PC-3 (cell line): Measurements from ENCODE around the gene MGAT4B. TPM values are rescaled to one million over a fixed set of nuclear protein-coding genes. Genes with fewer than 3 reads are reported as not detected.

Experiments used
- ATAC-seq: fragments of 200-7000 bp; cut with Tn5 transposase; 2 replicates; pipeline ENCODE4 v1.9.1; 2020; ENCODE audit warnings: mild to moderate bottlenecking, moderate library complexity
- BruUV-seq: library from RNA; stranded (reverse); fragments of 400-500 nt; replicated peaks from 2 replicates; lab custom pipeline; 2021; lab: Mats Ljungman, UMichigan
- CTCF ChIA-PET: fragments of 300-600 bp; sonication (Branson Sonifier 250); formaldehyde crosslinking; loops from one replicate; lab custom pipeline; 2022; ENCODE audit warnings: antibody characterized with exemption; lab: Charles Lee
- POLR2A ChIA-PET: fragments of 300-600 bp; sonication (Branson Sonifier 250); formaldehyde crosslinking; loops from one replicate; lab custom pipeline; 2022; ENCODE audit warnings: antibody characterized with exemption; ENCODE audit not compliant: unreplicated experiment; lab: Charles Lee
- DNase-seq: peaks from one replicate; pipeline ENCODE4 v3.0.0-alpha.2; 2015
- H2AFZ ChIP-seq: fragments of 300-600 bp; sonication (generic); 2 replicates; pipeline ENCODE4 v1.6.0; 2016; ENCODE audit warnings: antibody characterized with exemption, low read length
- H3F3A ChIP-seq: fragments of 300-600 bp; sonication (generic); one replicate; pipeline ENCODE4 v1.6.0; 2017; ENCODE audit warnings: antibody characterized with exemption, low read length, control low read depth, mild to moderate bottlenecking; ENCODE audit not compliant: unreplicated experiment
- H3K27ac ChIP-seq: fragments of 300-600 bp; sonication (generic); 2 replicates; pipeline ENCODE4 v1.5.1; 2016; ENCODE audit warnings: mild to moderate bottlenecking, low read length
- H3K27me3 ChIP-seq: fragments of 300-600 bp; sonication (generic); 2 replicates; pipeline ENCODE4 v1.6.1; 2016; ENCODE audit warnings: low read length, mixed read lengths
- H3K36me3 ChIP-seq: fragments of 300-600 bp; sonication (generic); 2 replicates; pipeline ENCODE4 v1.6.1; 2016; ENCODE audit warnings: low read depth, mixed run types, low read length, mixed read lengths
- H3K4me1 ChIP-seq: fragments of 300-600 bp; sonication (generic); 2 replicates; pipeline ENCODE4 v1.5.1; 2016; ENCODE audit warnings: low read length; ENCODE audit not compliant: insufficient read depth
- H3K4me2 ChIP-seq: fragments of 300-600 bp; sonication (generic); 2 replicates; pipeline ENCODE4 v1.6.0; 2016; ENCODE audit warnings: low read length
- H3K4me3 ChIP-seq: fragments of 300-600 bp; sonication (generic); 2 replicates; pipeline ENCODE4 v1.5.1; 2016; ENCODE audit warnings: mild to moderate bottlenecking, low read length, mixed read lengths
- H3K79me2 ChIP-seq: fragments of 300-600 bp; sonication (generic); 2 replicates; pipeline ENCODE4 v1.6.1; 2017; ENCODE audit warnings: low read length, mixed read lengths
- H3K9ac ChIP-seq: fragments of 300-600 bp; sonication (generic); 2 replicates; pipeline ENCODE4 v1.6.0; 2016; ENCODE audit warnings: mild to moderate bottlenecking, low read length
- H3K9me2 ChIP-seq: fragments of 300-600 bp; sonication (generic); replicated peaks from 2 replicates; pipeline ENCODE4 v1.6.1; 2016; ENCODE audit warnings: mixed run types, low read length, mixed read lengths
- H3K9me3 ChIP-seq: fragments of 300-600 bp; sonication (generic); 2 replicates; pipeline ENCODE4 v1.6.1; 2016; ENCODE audit warnings: low read length, mixed read lengths
- H4K20me1 ChIP-seq: fragments of 300-600 bp; sonication (generic); 2 replicates; pipeline ENCODE4 v1.6.1; 2016; ENCODE audit warnings: low read length, mixed read lengths
- EZH2 ChIP-seq: fragments of 300-600 bp; sonication (generic); IDR thresholded peaks from one replicate; pipeline ENCODE4 v1.6.1; 2017; ENCODE audit warnings: antibody characterized with exemption, mild to moderate bottlenecking, low read length; ENCODE audit not compliant: unreplicated experiment
- EZH2phosphoT487 ChIP-seq: fragments of 300-600 bp; sonication (generic); IDR thresholded peaks from 2 replicates; pipeline ENCODE4 v1.6.1; 2018; ENCODE audit warnings: mild to moderate bottlenecking, antibody characterized with exemption, low read length, borderline replicate concordance
- intact Hi-C: fragments of 100-400 bp; cut with micrococcal nuclease; formaldehyde crosslinking; loops from 2 replicates; pipeline ENCODE4 v1.9.0; 2023
- total RNA-seq: library from RNA; depleted of rRNA; stranded (reverse); fragments of >200 nt; gene quantifications from 2 replicates; pipeline ENCODE4 v1.2.3, GENCODE V29; 2014
- TF ChIP-seq, protein P1 (sequence below): fragments of 300-600 bp; sonication (generic); conservative IDR thresholded peaks from 2 replicates; pipeline ENCODE4 v1.5.1; 2017; ENCODE audit warnings: antibody characterized with exemption, low read depth, mild to moderate bottlenecking, low read length

The MGAT4B gene
- total RNA-seq, 1 experiment from 2014 or later: 88.9 TPM

DNA sequence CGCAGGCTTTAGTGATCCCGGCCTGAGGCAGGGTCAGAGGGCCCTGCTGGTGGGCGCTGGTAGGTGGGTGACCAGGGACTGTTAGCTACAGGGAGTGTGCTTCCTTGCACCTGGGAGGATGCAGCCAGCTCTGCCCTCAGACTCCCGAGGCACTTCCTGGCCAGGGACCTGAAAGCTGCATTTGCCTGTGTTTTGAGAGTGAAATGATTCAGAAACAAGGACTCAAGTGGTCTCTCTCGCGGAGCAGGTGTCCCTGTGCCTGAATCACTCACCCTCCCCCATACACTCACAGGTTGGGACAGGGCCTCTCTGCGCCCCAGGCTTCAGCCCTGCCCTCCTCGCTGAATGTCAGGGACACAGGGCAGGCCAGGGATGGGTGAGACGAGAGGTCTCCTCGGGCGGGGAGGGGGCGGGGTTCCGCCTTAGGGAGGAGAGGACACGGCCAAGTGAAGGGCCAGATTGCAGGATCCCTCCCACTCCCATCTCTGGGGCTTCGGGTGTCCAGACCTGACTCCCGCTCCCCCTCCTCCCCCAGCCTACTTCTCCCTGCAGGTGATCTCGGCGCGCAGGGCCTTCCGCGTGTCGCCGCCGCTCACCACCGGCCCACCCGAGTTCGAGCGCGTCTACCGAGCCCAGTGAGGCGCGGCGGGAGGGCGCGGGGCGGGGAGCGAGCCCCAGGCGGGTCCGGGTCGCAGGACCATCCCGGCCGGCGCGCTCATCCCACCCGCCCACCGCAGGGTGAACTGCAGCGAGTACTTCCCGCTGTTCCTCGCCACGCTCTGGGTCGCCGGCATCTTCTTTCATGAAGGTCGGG, 11.4 kb downstream of the MGAT4B start:
- H3K9me2 ChIP-seq: no peaks in the 10 kb centered on the region
- peak overlapping the region; percentile 75 for H3K4me2 ChIP-seq
- H2AFZ ChIP-seq: peak overlapping the region; percentile 75
- ATAC-seq (peak; percentile 25), DNase-seq (peak; percentile 47)
- H3K4me1 ChIP-seq: peaks cover 8% of the 10 kb centered on the region; the same call in 1 of the 2 replicates
- H3K27ac ChIP-seq: 0 out of 2 replicates have a peak overlapping the region, but pooled peaks have one; percentile 9
- ChIA-PET POLR2A (no interaction called here), CTCF (interaction anchor here (0.6 to 0.7 kb wide), 5 partner anchors 33 to 1152 kb away, joined by 3 to 8 read pairs (median 7); no protein-coding TSS in a partner anchor)
- no TSS peak for BruUV-seq
- H3K9me3 ChIP-seq: no peaks in the 10 kb centered on the region
- intact Hi-C loops: no loop called here
- no peaks in the 10 kb centered on the region for H3K27me3 ChIP-seq
- TF ChIP-seq EZH2 (no peak), EZH2phosphoT487 (no peak)
- TF ChIP-seq, protein P1, sequence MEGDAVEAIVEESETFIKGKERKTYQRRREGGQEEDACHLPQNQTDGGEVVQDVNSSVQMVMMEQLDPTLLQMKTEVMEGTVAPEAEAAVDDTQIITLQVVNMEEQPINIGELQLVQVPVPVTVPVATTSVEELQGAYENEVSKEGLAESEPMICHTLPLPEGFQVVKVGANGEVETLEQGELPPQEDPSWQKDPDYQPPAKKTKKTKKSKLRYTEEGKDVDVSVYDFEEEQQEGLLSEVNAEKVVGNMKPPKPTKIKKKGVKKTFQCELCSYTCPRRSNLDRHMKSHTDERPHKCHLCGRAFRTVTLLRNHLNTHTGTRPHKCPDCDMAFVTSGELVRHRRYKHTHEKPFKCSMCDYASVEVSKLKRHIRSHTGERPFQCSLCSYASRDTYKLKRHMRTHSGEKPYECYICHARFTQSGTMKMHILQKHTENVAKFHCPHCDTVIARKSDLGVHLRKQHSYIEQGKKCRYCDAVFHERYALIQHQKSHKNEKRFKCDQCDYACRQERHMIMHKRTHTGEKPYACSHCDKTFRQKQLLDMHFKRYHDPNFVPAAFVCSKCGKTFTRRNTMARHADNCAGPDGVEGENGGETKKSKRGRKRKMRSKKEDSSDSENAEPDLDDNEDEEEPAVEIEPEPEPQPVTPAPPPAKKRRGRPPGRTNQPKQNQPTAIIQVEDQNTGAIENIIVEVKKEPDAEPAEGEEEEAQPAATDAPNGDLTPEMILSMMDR: no peak
- H4K20me1 ChIP-seq: no peaks in the 10 kb centered on the region
- H3K4me3 ChIP-seq: peak overlapping the region; percentile 76
- H3K36me3 ChIP-seq: no peaks in the 10 kb centered on the region
- no peaks in the 10 kb centered on the region for H3F3A ChIP-seq
- H3K9ac ChIP-seq: peak overlapping the region; percentile 74
- no peaks in the 10 kb centered on the region for H3K79me2 ChIP-seq

DNA sequence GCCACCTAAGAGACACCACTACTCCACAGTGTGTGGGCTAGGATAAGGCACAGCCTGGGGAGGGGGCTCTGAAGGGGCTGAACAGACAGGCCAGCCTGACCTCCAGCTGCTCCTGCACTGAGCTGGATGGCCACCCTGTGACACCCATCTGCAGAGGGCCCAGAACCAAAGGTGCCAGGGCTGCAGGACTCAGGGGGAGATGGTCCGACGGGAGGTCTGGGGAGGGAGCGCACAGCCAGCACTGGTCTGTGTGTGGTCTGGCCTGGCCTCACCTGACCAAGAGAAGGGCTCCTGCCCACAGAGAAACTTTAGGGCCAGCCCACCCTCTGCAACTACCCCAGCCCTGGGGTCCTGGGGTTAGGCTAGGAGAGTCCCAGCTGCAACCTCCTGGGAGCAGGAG, 12.1 kb downstream of the MGAT4B start:
- Histone ChIP-seq H3K27me3 (no peaks in the 10 kb centered on the region), H4K20me1 (no peaks in the 10 kb centered on the region), H3K36me3 (no peaks in the 10 kb centered on the region), H2AFZ (no peak overlapping the region), H3K9me2 (no peaks in the 10 kb centered on the region), H3K4me3 (peak overlapping the region; percentile 76; the same call in 1 of the 2 replicates), H3K27ac (no peak overlapping the region), H3K9ac (no peak overlapping the region), H3K79me2 (no peaks in the 10 kb centered on the region), H3K9me3 (no peaks in the 10 kb centered on the region), H3K4me2 (peak overlapping the region; percentile 75), H3F3A (no peaks in the 10 kb centered on the region), H3K4me1 (peaks cover 8% of the 10 kb centered on the region; the same call in 1 of the 2 replicates)
- intact Hi-C loops: no loop called here
- no TSS peak for BruUV-seq
- TF ChIP-seq, protein P1: no peak
- ATAC-seq (no peak), DNase-seq (no peak)
- POLR2A ChIA-PET: no interaction called here
- CTCF ChIA-PET: no interaction called here

DNA sequence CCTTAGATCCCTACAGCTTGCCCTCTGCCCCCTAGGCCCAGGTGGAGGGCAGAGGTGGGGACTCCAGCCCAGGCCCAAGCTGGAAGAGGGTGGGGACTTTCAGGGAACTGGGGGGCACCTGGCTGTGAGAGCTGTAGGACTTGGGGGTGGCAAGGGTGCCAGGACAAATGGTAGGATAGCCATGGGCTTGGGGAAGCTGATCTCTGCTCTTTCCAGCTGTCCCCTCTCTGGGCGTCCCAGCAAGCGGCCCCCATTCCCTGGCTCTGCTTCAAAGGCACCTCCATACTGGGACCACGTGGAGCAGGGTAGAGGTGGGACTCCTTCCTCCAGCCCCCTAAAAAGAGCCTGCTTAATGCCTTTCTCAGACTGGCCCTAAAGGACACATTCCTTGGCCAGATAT, 12.5 kb downstream of the MGAT4B start:
- POLR2A ChIA-PET: no interaction called here
- intact Hi-C loops: no loop called here
- ATAC-seq: no peak
- no peaks in the 10 kb centered on the region for H3K27me3 ChIP-seq
- no peaks in the 10 kb centered on the region for H3F3A ChIP-seq
- CTCF ChIA-PET: no interaction called here
- no peaks in the 10 kb centered on the region for H3K79me2 ChIP-seq
- H3K4me2 ChIP-seq: no peak overlapping the region
- H4K20me1 ChIP-seq: no peaks in the 10 kb centered on the region
- TF ChIP-seq EZH2 (no peak), EZH2phosphoT487 (no peak)
- TF ChIP-seq, protein P1: no peak
- BruUV-seq: no TSS peak
- H3K4me3 ChIP-seq: no peak overlapping the region
- H3K9me2 ChIP-seq: no peaks in the 10 kb centered on the region
- peaks cover 8% of the 10 kb centered on the region; the same call in 1 of the 2 replicates for H3K4me1 ChIP-seq
- DNase-seq: no peak
- no peak overlapping the region for H3K9ac ChIP-seq
- H2AFZ ChIP-seq: no peak overlapping the region
- no peak overlapping the region for H3K27ac ChIP-seq
- no peaks in the 10 kb centered on the region for H3K36me3 ChIP-seq
- H3K9me3 ChIP-seq: no peaks in the 10 kb centered on the region
